COLO829 (cell line): ENCODE results near the gene CIBAR2.

Source experiments
- DNase-seq: peaks from one replicate; pipeline ENCODE4 v3.0.0; 2012; ENCODE audit warnings: low spot score

Gene CIBAR2

GRCh38 chr16:85083051-85083639 lies 29.1 kb downstream of the CIBAR2 start:
- DNase-seq: peak; percentile 66

GRCh38 chr16:85082173-85083050 lies 29.9 kb downstream of the CIBAR2 start:
- DNase-seq: no peak

- no peak for DNase-seq
Observed at GRCh38 chr16:85081765-85082164, 30.5 kb downstream of the CIBAR2 start.

- no peak for DNase-seq
Observed at GRCh38 chr16:85081038-85081437, 31.2 kb downstream of the CIBAR2 start.

- DNase-seq: no peak
Observed at GRCh38 chr16:85079785-85080570, 32.3 kb downstream of the CIBAR2 start.

- no peak for DNase-seq
Observed at GRCh38 chr16:85078952-85079351, 33.3 kb downstream of the CIBAR2 start.

GRCh38 chr16:85078226-85078625 lies 34.0 kb downstream of the CIBAR2 start:
- DNase-seq: no peak

GRCh38 chr16:85077576-85078125 lies 34.6 kb downstream of the CIBAR2 start:
- DNase-seq: no peak

- no peak for DNase-seq
Observed at GRCh38 chr16:85077039-85077438, 35.2 kb downstream of the CIBAR2 start.

GRCh38 chr16:85075236-85075924 lies 36.9 kb downstream of the CIBAR2 start:
- no peak for DNase-seq

GRCh38 chr16:85074225-85074914 lies 37.9 kb downstream of the CIBAR2 start:
- no peak for DNase-seq

GRCh38 chr16:85072947-85073346 lies 39.3 kb downstream of the CIBAR2 start:
- no peak for DNase-seq

- no peak for DNase-seq
Observed at GRCh38 chr16:85072076-85072860, 40.0 kb downstream of the CIBAR2 start.

- DNase-seq: no peak
Observed at GRCh38 chr16:85069171-85069570, 43.1 kb downstream of the CIBAR2 start.

GRCh38 chr16:85068746-85069145 lies 43.5 kb downstream of the CIBAR2 start:
- no peak for DNase-seq

GRCh38 chr16:85067426-85067825 lies 44.8 kb downstream of the CIBAR2 start:
- no peak for DNase-seq

- no peak for DNase-seq
Observed at GRCh38 chr16:85067024-85067423, 45.2 kb downstream of the CIBAR2 start.

GRCh38 chr16:85066346-85066885 lies 45.9 kb downstream of the CIBAR2 start:
- DNase-seq: no peak

GRCh38 chr16:85065099-85065498 lies 47.2 kb downstream of the CIBAR2 start:
- DNase-seq: no peak

GRCh38 chr16:85064186-85064585 lies 48.1 kb downstream of the CIBAR2 start:
- DNase-seq: no peak
